WI38 (cell line): ENCODE results near the gene GRB7.

Experiments used
- H3K4me3 ChIP-seq: 2 replicates; pipeline ENCODE4 v1.5.1; 2011; ENCODE audit warnings: low read depth, mild to moderate bottlenecking, control low read depth, low read length
- TF ChIP-seq, protein P1 (sequence below): IDR thresholded peaks from 2 replicates; pipeline ENCODE4 v1.5.1; 2012; ENCODE audit warnings: low read depth, mild to moderate bottlenecking, control low read depth, low read length

GRB7 gene

GRCh38 chr17:39787041-39787440 lies 49.3 kb downstream of the GRB7 start:
- no peak overlapping the region for H3K4me3 ChIP-seq
- TF ChIP-seq, protein P1, sequence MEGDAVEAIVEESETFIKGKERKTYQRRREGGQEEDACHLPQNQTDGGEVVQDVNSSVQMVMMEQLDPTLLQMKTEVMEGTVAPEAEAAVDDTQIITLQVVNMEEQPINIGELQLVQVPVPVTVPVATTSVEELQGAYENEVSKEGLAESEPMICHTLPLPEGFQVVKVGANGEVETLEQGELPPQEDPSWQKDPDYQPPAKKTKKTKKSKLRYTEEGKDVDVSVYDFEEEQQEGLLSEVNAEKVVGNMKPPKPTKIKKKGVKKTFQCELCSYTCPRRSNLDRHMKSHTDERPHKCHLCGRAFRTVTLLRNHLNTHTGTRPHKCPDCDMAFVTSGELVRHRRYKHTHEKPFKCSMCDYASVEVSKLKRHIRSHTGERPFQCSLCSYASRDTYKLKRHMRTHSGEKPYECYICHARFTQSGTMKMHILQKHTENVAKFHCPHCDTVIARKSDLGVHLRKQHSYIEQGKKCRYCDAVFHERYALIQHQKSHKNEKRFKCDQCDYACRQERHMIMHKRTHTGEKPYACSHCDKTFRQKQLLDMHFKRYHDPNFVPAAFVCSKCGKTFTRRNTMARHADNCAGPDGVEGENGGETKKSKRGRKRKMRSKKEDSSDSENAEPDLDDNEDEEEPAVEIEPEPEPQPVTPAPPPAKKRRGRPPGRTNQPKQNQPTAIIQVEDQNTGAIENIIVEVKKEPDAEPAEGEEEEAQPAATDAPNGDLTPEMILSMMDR: no peak

GRCh38 chr17:39787743-39788484 lies 50.2 kb downstream of the GRB7 start:
- no peak overlapping the region for H3K4me3 ChIP-seq
- TF ChIP-seq, protein P1: no peak

DNA sequence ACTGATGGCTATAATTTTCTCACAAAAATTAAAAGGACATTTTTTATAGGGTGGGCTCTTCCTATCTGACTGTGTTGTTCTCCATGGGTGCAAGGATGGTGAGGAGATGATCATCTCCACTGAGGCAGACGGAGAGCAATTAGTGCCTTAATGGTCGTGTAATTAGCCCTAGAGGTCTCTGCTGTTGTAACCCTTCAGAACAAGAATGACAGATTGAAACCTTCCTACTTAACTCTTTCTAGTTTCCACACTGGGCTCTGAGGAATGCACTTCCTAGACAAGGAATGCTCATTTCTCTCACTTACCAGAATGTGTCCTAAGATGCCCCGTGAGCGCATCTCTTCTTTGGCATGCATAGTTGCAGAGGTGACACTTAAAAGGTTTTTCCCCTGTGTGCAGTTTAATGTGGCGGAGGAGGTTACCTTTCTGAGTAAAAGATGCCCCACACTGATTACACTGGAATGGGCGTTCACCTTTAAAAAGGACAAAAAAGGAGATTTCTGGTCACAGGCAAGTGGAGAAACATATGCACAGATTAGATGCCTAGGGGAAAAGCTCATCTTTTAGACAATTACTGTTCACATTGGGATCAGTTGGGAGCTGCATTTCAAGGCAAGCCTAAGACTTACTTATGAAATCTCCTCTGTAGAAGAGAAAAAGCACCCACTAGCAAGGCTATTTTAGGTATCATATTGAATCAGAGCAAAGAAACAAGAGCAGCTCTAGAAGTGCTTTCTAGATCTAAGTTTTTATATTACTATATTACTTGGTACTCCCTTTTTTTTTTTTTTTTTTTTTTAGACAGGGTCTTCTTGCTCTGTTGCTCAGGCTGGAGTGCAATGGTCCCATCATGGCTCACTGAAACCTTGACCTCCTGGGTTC lies 53.6 kb downstream of the GRB7 start:
- no peak overlapping the region for H3K4me3 ChIP-seq
- TF ChIP-seq, protein P1: no peak

- no peak overlapping the region for H3K4me3 ChIP-seq
- TF ChIP-seq, protein P1: no peak
Measured at GRCh38 chr17:39792526-39793221, 54.9 kb downstream of the GRB7 start.

DNA sequence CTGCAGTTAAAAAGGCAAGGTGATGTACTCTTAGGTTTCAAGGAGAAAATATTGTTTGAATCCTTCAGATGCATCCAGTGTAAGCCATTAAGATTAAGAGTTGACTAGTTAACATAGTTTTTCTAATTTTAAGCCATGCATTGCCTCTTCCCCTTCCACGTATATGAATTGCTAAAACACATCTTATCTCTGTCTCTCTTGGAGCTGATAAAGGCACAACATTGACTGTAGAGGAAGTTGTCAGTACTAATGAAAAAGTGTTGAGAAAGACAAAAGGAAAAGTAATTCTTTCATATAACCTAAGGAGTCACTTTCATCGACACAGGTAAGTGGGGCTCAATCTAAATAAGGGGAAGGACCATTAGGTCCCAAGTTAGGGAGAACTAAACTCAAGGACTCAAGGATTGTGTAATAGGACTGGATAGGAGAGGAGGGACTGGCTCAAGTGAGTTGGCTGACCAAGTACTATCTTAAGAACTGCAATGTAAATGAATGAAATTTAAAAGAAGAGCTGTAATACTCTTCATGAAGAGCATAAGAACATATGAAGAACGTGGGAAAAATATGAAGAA lies 55.6 kb downstream of the GRB7 start:
- no peak overlapping the region for H3K4me3 ChIP-seq
- TF ChIP-seq, protein P1: no peak

GRCh38 chr17:39794249-39794970 lies 56.7 kb downstream of the GRB7 start:
- TF ChIP-seq, protein P1: no peak
- no peak overlapping the region for H3K4me3 ChIP-seq
